Measurements from ENCODE around the gene C17orf78. TPM values are rescaled to one million over a fixed set of nuclear protein-coding genes. Genes with fewer than 3 reads are reported as not detected.

C17orf78 gene
- total and polyA plus RNA-seq, 2 of the 8 experiments (the other 6 are each of a cell fraction or from before 2014, with no cell fraction given): not detected

DNA sequence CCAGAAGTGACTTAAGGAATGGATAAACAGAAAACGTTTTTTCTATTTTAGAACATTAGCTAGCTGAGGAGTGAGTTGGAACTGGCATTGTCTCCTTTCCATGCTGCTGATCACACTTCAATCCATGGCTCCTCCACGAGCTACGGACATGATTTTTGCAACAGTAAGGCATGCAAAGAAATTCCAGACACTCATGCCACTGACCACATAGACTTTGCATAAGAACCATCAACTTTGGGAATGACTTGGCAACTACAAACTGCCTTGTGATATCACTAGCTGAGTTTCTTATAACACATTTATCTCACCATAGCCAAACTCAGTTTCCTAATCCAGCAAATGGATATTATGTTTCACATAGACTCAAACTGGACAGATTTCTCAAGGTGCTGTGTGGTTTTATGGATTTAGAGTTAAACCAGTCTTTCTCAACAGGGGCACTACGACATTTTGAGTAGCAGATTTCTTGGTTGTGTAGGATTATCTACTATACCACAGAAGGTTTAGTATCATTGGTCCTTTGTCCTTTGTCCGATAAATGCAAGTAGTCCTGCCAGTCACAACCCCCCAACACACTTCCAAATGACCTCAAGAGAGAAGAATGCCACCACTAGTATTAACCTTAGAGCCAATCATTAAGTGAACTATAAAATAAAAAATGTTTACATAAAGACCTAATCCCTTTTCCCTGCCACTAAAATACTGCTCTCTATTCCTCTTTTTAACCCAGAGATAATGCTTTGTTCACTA lies 48.3 kb upstream of the C17orf78 start:
- Histone ChIP-seq H3K9me3 (ENCODE audit: insufficient read depth in 2 of 2, low read depth in 1 of 2, low read length in 1 of 2) (no peaks in the 10 kb centered on the region), H3K14ac (ENCODE audit: insufficient read length) (no peak overlapping the region), H3K9ac (replicated peaks in 1 of 4; ENCODE audit: extremely low read depth in 1 of 4, low read depth in 3 of 4, low read length in 3 of 4) (no peak overlapping the region), H3K4me1 (replicated peaks in 1 of 4; ENCODE audit: control insufficient read depth in 3 of 4, insufficient read depth in 4 of 4, low read length in 3 of 4) (no peaks in the 10 kb centered on the region), H2BK20ac (ENCODE audit: low read length) (no peak overlapping the region), H3K56ac (replicated peaks; ENCODE audit: insufficient read length, low read depth, low read length) (no peak overlapping the region), H4K20me1 (replicated peaks in 1 of 2; ENCODE audit: control insufficient read depth in 1 of 2, insufficient read depth in 2 of 2, low read length in 2 of 2) (peaks cover 2 to 5% of the 10 kb centered on the region in 2 experiments), H3K4ac (replicated peaks; ENCODE audit: insufficient read length, low read depth, low read length) (no peak overlapping the region), H2BK15ac (ENCODE audit: low read length) (no peak overlapping the region), H4K91ac (replicated peaks; ENCODE audit: insufficient read length, low read length) (no peak overlapping the region), H3K79me2 (ENCODE audit: control insufficient read depth in 1 of 2, insufficient read depth in 2 of 2, low read length in 2 of 2) (peaks cover 0 to 15% of the 10 kb centered on the region in 2 experiments; a peak in 2 of 4 replicates), H4K8ac (ENCODE audit: extremely low read depth, insufficient read depth, low read length) (no peak overlapping the region), H2AFZ (ENCODE audit: low read length) (no peak overlapping the region), H3K4me2 (ENCODE audit: insufficient read depth in 1 of 2, low read depth in 2 of 2, low read length in 2 of 2) (no peak overlapping the region), H2AK5ac (ENCODE audit: low read depth, low read length) (no peak overlapping the region), H3K23me2 (ENCODE audit: low read depth, low read length) (no peaks in the 10 kb centered on the region), H4K5ac (ENCODE audit: insufficient read length, low read depth, low read length) (no peak overlapping the region), H3K79me1 (ENCODE audit: low read depth, low read length) (peaks cover 5% of the 10 kb centered on the region), H3K4me3 (ENCODE audit: extremely low read depth in 1 of 4, insufficient read depth in 2 of 4, low read depth in 3 of 4, low read length in 4 of 4) (no peak overlapping the region), H3K23ac (ENCODE audit: insufficient read length) (no peak overlapping the region), H3K27me3 (replicated peaks in 1 of 4; ENCODE audit: control insufficient read depth in 3 of 4, extremely low read depth in 1 of 4, insufficient read depth in 3 of 4, low read length in 3 of 4) (no peaks in the 10 kb centered on the region), H2BK12ac (ENCODE audit: low read depth, low read length) (no peak overlapping the region), H3K27ac (ENCODE audit: low read depth, low read length) (no peak overlapping the region), H3K36me3 (ENCODE audit: control insufficient read depth in 2 of 4, insufficient read depth in 4 of 4, low read length in 3 of 4) (peaks cover 2 to 39% (median 28%) of the 10 kb centered on the region in 4 experiments), H2BK120ac (replicated peaks; ENCODE audit: low read depth, low read length) (no peak overlapping the region), H2BK5ac (ENCODE audit: low read depth, low read length) (no peak overlapping the region), H3K18ac (ENCODE audit: extremely low read depth, low read length) (no peak overlapping the region)
- POLR2A ChIA-PET (ENCODE audit: partially characterized antibody): no interaction called here
- WGBS, 2 experiments (ENCODE audit: extremely low coverage in 1 of 2, insufficient coverage in 1 of 2, insufficient read length in 1 of 2, insufficient replicate concordance in 2 of 2, low coverage in 1 of 2, low lambda C conversion rate in 2 of 2, missing lambda C conversion rate in 1 of 2): 92% methylated on average over 5 of the region's 5 CpGs; no CpG with 5 or more reads in 1 of the 2 experiments
- CTCF ChIA-PET (ENCODE audit: partially characterized antibody): interaction anchor here (1.2 kb wide), 1 partner anchor 488 kb away, joined by 3 read pairs; no protein-coding TSS in a partner anchor
- DNase-seq (ENCODE audit: low read depth in 1 of 2, low spot score in 2 of 2): no peak
- no peak for FAIRE-seq
- no peak for TF ChIP-seq RFX5 (IDR thresholded peaks at IDR 0.05; ENCODE audit: borderline replicate concordance, low read depth, low read length)
- no peak for TF ChIP-seq SP1 (IDR thresholded peaks at IDR 0.05; ENCODE audit: low read depth, low read length)
- no peak for TF ChIP-seq EP300 (IDR thresholded peaks at IDR 0.05; ENCODE audit: borderline replicate concordance in 1 of 2, low read depth in 2 of 2, low read length in 2 of 2)
- TF ChIP-seq JUND (IDR thresholded peaks at IDR 0.05; ENCODE audit: low read length): no peak
- TF ChIP-seq HDAC2 (IDR thresholded peaks at IDR 0.05; ENCODE audit: borderline replicate concordance in 1 of 2, low read depth in 2 of 2, low read length in 2 of 2): no peak
- TF ChIP-seq ASH2L (IDR thresholded peaks at IDR 0.05; ENCODE audit: low read length): no peak
- TF ChIP-seq CBX5 (IDR thresholded peaks at IDR 0.05; ENCODE audit: low read depth, low read length): no peak
- TF ChIP-seq ATF3 (IDR thresholded peaks at IDR 0.05; ENCODE audit: insufficient read depth, low read depth, low read length): no peak
- TF ChIP-seq CHD1 (IDR thresholded peaks at IDR 0.05; ENCODE audit: low read depth, low read length): no peak
- TF ChIP-seq JUN (IDR thresholded peaks at IDR 0.05; ENCODE audit: low read depth, low read length): no peak
- TF ChIP-seq RAD21 (IDR thresholded peaks at IDR 0.05 in 1 of 2, conservative IDR thresholded peaks at IDR 0.05 in 1 of 2; ENCODE audit: low read depth in 2 of 2, low read length in 2 of 2): no peak
- no peak for TF ChIP-seq YY1 (IDR thresholded peaks at IDR 0.05; ENCODE audit: low read depth, low read length)

All from H1 (cell line).